ENCODE results near the gene CLCF1.

- no peak for TF ChIP-seq EP300 (IDR thresholded peaks at IDR 0.05)
- no peak for TF ChIP-seq CTCF (IDR thresholded peaks at IDR 0.05)
- no peak for TF ChIP-seq POLR2A (IDR thresholded peaks at IDR 0.05)
- TF ChIP-seq POLR2AphosphoS5 (IDR thresholded peaks at IDR 0.05) = no peak
Measured at GRCh38 chr11:67413266-67413849, 40.0 kb upstream of the CLCF1 start.

Data from stomach (tissue), 4 donors.